ENCODE data around the gene OGA. TPM values are rescaled to one million over a fixed set of nuclear protein-coding genes. Genes with fewer than 3 reads are reported as not detected.

The OGA gene
- total and polyA plus RNA-seq, 2 experiments from 2014 or later = 56.4 to 98.1 TPM

DNA sequence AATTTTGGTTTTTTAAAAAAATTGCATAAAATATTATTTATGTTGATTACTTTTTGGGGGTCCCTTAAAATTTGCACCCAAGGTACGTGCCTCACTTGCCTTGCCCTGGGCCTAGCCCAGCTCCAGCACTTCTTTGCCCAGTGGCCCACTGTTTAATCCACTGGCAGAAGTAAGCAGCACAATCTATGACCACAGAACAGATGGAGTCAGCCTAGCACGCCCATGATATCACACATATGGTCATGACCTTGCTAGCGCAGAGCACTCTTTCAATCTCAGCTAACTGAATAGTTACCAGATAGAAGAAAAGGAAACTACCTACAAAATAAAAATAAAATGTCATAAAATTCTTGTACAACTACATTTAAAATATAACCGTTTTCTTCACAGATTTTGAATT, 5.6 kb downstream of the OGA start:
- Histone ChIP-seq H3K36me3 (peaks cover 39% of the 10 kb centered on the region), H3K27ac (peak overlapping the region; percentile 8), H3K27me3 (no peaks in the 10 kb centered on the region), H3K9me3 (ENCODE audit: low read depth) (no peaks in the 10 kb centered on the region), H3K4me1 (ENCODE audit: low read depth) (peaks cover 10% of the 10 kb centered on the region), H3K4me3 (no peak overlapping the region)
- TF ChIP-seq, protein P1, sequence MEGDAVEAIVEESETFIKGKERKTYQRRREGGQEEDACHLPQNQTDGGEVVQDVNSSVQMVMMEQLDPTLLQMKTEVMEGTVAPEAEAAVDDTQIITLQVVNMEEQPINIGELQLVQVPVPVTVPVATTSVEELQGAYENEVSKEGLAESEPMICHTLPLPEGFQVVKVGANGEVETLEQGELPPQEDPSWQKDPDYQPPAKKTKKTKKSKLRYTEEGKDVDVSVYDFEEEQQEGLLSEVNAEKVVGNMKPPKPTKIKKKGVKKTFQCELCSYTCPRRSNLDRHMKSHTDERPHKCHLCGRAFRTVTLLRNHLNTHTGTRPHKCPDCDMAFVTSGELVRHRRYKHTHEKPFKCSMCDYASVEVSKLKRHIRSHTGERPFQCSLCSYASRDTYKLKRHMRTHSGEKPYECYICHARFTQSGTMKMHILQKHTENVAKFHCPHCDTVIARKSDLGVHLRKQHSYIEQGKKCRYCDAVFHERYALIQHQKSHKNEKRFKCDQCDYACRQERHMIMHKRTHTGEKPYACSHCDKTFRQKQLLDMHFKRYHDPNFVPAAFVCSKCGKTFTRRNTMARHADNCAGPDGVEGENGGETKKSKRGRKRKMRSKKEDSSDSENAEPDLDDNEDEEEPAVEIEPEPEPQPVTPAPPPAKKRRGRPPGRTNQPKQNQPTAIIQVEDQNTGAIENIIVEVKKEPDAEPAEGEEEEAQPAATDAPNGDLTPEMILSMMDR (IDR thresholded peaks at IDR 0.05; ENCODE audit: low read depth, low read length) = no peak
- DNase-seq (ENCODE audit: low read depth in 1 of 2, low spot score in 1 of 2) = no peak

DNA sequence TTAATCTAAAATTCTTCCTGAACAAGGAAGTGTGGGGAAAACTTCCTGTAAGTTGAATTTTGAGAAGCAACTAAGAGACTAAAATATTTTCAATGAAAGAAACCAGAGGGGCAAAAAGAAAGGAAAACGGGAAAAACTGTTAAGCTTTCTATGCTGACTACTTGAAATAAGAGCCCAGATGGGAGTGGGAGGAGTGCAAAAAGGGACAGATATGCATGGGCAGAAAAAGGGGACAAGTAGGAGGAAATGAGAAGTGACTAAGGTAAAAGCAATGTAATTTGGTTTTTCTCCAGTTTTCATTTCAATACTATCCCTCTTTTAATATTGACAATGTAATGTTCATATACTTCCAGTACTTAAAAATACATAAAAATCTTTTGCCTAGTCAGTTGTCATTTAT, 11.1 kb downstream of the OGA start:
- Histone ChIP-seq H3K36me3 (peaks cover 77% of the 10 kb centered on the region), H3K27ac (no peak overlapping the region), H3K9me3 (ENCODE audit: low read depth) (no peaks in the 10 kb centered on the region), H3K4me1 (ENCODE audit: low read depth) (no peaks in the 10 kb centered on the region), H3K4me3 (no peak overlapping the region), H3K27me3 (no peaks in the 10 kb centered on the region)
- TF ChIP-seq, protein P1 (IDR thresholded peaks at IDR 0.05; ENCODE audit: low read depth, low read length) = no peak
- DNase-seq (ENCODE audit: low read depth in 1 of 2, low spot score in 1 of 2) = no peak

DNA sequence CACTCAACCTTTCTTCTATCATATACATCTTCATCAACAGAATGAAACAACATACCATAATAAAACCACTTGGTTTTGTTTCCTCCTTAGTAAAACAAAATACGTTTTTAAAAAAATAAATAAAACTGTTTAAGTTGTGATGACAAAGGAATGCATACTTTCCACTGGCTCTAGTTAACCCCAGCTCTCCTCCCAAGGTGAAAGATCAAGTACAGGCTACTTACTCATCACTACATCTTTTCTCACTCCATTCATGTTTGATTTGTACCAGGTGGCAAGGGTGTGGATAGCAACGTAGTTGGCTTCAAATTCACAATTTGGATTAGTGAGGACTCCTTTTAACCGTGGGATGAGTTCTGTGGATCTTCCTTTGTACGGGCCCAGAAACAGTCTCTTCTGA, 14.7 kb downstream of the OGA start:
- TF ChIP-seq, protein P1 (IDR thresholded peaks at IDR 0.05; ENCODE audit: low read depth, low read length) = no peak
- H3K36me3 ChIP-seq = peaks cover 86% of the 10 kb centered on the region

DNA sequence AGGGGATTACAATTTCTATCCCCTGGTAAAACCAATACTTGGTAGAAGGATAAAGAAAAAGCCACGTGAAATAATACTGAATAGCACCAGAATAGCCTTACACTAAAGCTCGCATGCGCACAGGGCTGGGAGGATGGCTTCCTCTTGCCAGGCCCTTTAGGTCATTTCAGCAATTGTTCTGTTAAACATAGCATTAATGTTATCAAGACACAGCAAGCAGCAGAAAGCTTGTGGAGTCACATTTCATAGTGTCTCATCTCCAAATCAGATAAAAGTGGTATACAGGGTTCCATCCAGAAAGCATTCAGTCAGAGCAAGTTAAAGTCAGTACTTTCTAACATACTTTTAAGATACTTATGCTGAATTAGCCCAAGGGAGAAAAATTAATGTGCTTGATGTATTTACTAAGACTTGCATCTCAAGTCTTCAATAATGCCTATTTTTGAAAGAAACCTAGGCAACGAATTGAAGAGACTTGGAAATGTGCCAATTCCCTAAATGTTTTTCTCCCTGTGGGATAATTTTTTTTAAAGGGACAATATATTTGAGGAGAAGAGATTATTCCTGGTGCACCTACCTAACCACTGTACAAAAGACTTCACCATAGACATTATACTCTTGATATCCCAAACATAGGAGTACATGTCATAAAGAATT, 20.7 kb downstream of the OGA start:
- no peak overlapping the region for H3K4me3 ChIP-seq
- H3K4me1 ChIP-seq (ENCODE audit: low read depth) = no peaks in the 10 kb centered on the region
- H3K36me3 ChIP-seq = peaks cover 86% of the 10 kb centered on the region
- H3K9me3 ChIP-seq (ENCODE audit: low read depth) = no peaks in the 10 kb centered on the region
- peak overlapping the region; percentile 24 for H3K27ac ChIP-seq
- no peak for DNase-seq (ENCODE audit: low read depth in 1 of 2, low spot score in 1 of 2)
- TF ChIP-seq, protein P1 (IDR thresholded peaks at IDR 0.05; ENCODE audit: low read depth, low read length) = no peak
- no peaks in the 10 kb centered on the region for H3K27me3 ChIP-seq

More for the DNA sequence above, 14.7 kb downstream of the OGA start:
- H3K4me1 ChIP-seq (ENCODE audit: low read depth) = no peaks in the 10 kb centered on the region
- no peaks in the 10 kb centered on the region for H3K27me3 ChIP-seq
- H3K9me3 ChIP-seq (ENCODE audit: low read depth) = no peaks in the 10 kb centered on the region
- H3K27ac ChIP-seq = no peak overlapping the region
- H3K4me3 ChIP-seq = no peak overlapping the region
- DNase-seq (ENCODE audit: low read depth in 1 of 2, low spot score in 1 of 2) = no peak

DNA sequence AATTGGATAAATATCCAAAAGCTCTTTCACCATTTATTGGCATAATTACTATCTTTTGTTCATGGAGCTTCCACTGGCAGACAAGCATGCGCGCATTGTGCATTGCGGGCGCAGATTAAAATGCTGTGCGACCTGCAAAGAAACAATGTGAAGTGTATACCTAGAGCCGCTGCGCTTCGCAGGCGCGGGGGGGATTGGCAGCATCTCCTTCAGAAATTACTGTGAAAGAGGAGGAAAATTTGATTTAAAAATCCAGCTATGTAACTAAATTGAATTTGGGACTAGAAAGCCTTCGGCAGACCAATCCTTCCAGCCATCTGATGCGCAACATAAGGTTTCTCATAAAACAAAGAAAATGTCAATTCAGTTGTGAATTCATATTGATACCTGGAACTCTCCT, 24.7 kb downstream of the OGA start:
- peaks cover 82% of the 10 kb centered on the region for H3K36me3 ChIP-seq
- H3K27me3 ChIP-seq = no peaks in the 10 kb centered on the region
- no peak for DNase-seq (ENCODE audit: low read depth in 1 of 2, low spot score in 1 of 2)
- no peak overlapping the region for H3K27ac ChIP-seq
- TF ChIP-seq, protein P1 (IDR thresholded peaks at IDR 0.05; ENCODE audit: low read depth, low read length) = no peak
- H3K4me3 ChIP-seq = no peak overlapping the region
- H3K4me1 ChIP-seq (ENCODE audit: low read depth) = no peaks in the 10 kb centered on the region
- H3K9me3 ChIP-seq (ENCODE audit: low read depth) = no peaks in the 10 kb centered on the region

Data from cardiac muscle cell (in vitro differentiated cells and primary cell).